Hematopoietic multipotent progenitor cell treated with erythropoietin and hydrocortisone succinate and interleukin-3 and kit ligand, for 17 days (in vitro differentiated cells): ENCODE data around the gene TLE3.

Source experiments
- DNase-seq: peaks from one replicate; pipeline ENCODE4 v3.0.0-alpha.2; 2015; ENCODE audit warnings: low spot score

TLE3 gene

DNA sequence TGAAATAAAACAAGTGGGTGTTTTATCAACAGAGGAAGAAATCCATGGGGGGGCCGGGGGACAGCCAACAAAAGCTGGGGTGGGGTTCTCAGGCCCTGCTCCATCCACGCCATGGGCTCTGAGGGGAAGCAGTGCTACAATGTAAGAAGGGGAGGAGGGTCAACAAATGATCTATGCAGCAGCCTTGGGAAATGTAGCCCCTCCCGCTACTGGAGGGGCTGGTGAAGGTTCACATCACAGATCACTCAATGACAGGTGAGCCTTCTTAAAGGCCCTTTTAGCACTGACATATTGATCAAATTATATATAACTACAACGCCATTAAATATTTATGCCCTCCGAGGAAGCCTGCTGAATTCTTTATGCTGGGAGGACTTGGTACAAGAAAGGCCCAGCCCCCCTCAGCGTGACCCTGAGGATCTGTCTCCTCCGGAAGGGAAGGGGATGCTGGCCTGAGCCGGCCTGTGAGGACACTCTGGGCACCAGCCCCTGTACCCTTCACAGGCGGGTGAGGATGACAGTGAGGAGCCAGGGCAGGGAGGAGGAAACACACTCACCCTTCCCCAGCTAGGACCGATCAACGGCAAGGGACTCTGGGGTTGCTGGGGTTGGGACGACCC, 15.3 kb downstream of the TLE3 start:
- DNase-seq = no peak

DNA sequence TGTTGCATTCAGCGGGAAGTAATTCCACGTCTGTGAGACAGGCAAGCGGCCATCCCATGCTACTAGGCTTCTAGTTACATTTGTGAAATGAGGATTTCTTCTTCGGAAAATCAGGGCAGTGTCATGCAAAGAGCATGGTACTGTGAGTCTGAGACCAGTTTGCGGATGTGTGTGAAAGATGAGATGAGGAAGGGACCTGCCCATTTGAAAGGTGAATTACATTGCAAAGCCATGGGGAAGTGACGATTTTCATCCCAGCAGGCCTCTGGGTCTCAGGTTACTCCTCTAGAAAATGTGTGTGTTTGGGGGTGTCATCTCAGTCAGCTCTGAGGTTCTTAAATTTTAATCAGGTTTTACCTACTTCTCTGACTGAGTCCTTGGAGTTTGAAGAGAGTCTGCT, 16.1 kb downstream of the TLE3 start:
- no peak for DNase-seq

DNA sequence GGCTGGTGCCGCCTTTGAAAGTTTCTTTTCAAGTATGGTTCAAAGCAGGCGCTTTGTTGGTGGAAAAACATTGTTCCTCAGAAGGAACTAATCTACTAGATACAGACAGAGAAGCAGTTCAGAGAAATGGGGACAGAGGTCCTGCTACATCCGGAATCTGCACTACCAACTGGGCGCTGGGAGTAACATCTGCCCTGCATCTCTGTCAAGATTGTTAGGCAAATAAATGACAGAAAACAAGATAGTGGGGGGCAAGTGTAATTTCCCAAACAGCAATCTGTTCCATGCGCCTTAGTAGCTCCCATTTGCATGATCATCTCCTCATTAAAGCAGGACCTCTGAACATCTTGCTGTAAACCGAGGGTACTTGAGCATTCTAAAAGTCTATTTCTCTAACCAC, 17.4 kb downstream of the TLE3 start:
- no peak for DNase-seq

DNA sequence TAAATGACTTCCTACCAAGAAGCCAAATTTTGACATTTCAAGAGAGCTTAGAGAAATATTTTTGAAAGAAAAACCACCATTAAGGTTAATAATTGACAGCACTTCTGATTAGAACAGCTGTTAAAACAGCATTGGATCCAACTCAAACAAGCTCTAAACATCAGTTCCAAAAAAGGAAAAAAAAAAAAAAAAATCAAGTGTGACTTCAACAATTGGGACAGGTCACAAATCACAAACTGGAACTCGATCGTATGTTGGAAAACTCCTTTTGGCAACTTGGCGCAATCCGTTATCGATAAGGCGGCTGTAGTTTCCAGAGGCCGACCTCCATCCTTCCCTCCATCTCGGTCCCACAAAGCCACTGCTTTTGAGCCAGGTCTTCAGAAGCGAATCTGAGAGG, 17.8 kb downstream of the TLE3 start:
- DNase-seq = no peak

- no peak for DNase-seq
Measured at GRCh38 chr15:70078578-70079417, 18.9 kb downstream of the TLE3 start.

GRCh38 chr15:70077188-70078147, 20.2 kb downstream of the TLE3 start:
- no peak for DNase-seq

- no peak for DNase-seq
Measured at GRCh38 chr15:70074380-70074779, 23.3 kb downstream of the TLE3 start.

DNA sequence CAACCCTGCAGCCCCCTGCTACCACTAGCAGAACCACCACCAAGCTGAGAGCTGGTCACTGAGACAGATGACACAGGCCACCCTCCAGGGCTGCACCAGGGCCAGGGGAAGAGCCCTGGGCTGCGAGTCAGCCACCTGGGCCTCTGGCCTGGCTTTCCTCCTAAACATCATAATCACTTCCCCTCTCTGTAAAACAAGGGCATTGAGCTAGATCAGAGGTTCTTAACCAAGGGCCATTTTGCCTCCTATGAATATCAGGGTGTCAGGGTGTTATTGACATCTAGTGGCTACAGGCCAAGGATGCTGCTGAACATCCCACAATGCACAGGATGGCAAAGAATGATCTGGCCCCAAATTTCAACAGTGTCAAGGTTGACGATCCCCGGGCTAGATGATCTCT, 25.2 kb downstream of the TLE3 start:
- no peak for DNase-seq

DNA sequence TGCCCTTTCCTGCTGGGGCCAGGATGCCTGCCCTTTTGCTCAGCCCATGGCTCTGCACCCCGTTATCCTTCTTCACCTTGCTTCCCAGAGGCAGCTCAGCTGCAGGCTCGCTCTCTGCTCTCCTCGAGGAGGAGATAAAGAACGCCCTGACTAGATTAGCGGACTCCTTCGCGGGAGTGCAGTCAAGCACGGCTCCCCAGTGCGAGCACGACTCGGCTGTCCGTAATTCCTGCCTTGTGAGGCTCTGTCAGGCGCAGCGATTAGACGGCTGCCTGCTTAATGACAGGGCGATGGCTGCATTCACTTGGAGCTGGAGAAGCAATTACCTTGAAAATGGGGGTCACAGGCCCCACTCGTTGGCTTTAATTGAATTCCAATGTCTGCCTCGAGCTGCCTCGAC, 25.9 kb downstream of the TLE3 start:
- DNase-seq = no peak

GRCh38 chr15:70069716-70070115, 28.0 kb downstream of the TLE3 start:
- no peak for DNase-seq

DNA sequence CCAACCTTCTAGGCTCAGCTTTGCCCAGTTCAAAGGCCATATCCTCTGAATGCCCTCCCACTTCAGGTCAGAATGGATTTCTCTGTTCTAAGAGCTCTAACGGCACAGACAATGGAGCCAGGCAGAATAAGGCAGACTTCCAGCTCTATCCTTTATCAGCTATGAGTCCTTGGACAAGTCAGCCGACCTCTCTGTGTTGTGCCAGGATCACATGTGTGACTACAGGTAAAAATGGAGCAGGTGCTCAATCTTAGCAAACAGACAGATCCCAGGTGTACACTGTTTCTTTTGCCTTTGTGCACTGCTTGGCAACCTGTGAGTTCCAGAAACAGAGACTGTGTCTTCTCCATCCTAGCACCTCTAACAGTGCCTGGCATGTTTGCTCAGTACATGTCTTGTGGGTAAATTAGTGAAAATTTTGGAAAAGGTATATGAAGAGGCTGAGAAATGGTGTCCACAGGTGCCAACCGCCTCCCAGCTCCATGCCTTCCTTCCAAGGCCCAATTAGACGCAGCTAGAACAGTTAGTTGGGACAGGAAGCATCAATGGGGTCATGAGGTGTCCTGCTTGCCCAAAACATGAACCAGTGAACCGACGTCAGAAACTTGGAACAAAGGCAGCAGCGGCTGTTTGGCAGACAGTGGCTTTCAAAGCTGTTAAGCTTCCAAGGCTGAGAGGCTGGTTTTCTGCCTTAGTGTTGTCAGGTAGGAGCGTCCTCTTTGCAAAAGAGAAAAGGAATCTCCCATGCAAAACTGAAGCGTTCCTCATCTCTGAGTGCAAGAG, 28.7 kb downstream of the TLE3 start:
- DNase-seq = no peak

GRCh38 chr15:70067681-70068080, 30.0 kb downstream of the TLE3 start:
- no peak for DNase-seq

DNA sequence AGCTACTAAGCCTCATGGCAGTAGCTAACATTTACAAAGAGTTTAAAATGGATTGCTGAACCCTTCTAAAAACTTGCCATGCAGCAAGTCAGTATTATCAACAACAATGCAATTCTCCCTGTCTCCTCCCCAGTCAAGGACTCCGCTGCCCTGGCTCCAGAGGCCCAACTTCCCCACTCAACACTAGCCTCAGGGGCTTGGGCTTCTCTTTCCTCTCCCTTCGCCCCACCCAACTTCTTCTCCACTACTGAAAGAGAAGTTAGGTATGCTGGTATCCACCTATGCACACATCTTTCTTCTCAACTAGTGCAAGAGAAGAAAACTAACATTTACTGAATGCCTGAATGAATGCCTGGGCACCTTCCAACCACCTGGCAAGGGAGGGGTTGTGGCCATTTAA, 30.7 kb downstream of the TLE3 start:
- no peak for DNase-seq

DNA sequence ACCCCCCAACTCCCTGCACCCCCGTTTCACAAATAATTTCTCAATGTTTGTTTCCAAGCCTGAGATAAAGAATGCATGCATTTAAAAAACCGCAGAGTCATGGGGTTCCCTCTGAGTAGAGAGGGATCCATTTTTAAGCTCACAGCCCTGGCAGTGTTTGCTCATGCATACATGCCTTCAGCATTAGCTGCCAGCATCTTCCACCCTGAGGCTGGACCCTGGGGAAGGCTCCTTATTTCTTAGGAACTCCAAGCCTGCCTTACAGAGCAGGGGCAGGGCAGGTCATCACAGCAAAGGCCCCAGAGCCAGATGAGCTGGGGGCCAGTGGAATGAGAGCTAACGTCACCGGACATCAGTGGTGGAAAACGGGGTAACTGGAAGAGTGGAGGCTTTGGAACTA, 31.3 kb downstream of the TLE3 start:
- DNase-seq = no peak

- no peak for DNase-seq
Measured at GRCh38 chr15:70066004-70066403, 31.7 kb downstream of the TLE3 start.

- no peak for DNase-seq
Measured at GRCh38 chr15:70065006-70065722, 32.6 kb downstream of the TLE3 start.

- no peak for DNase-seq
Measured at GRCh38 chr15:70064441-70064840, 33.3 kb downstream of the TLE3 start.

DNA sequence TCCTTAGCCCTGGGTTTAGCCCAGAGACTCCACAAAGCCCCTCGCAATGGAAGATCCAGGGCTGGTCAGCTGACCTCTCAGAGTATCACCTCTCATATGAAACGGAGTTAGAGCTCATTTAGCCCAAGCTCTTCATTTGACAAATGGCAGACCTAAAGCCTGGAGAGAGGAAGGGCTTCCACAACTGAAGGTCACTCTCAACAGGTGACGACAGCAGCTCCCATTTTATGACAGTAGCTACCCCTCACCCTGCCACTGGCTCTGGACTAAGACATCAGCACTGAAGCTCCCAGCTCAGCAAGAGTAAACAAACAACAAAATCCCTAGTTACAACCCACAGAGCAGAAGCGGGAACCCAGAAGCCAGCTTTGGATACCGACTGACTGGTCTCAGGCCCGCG, 33.7 kb downstream of the TLE3 start:
- no peak for DNase-seq

DNA sequence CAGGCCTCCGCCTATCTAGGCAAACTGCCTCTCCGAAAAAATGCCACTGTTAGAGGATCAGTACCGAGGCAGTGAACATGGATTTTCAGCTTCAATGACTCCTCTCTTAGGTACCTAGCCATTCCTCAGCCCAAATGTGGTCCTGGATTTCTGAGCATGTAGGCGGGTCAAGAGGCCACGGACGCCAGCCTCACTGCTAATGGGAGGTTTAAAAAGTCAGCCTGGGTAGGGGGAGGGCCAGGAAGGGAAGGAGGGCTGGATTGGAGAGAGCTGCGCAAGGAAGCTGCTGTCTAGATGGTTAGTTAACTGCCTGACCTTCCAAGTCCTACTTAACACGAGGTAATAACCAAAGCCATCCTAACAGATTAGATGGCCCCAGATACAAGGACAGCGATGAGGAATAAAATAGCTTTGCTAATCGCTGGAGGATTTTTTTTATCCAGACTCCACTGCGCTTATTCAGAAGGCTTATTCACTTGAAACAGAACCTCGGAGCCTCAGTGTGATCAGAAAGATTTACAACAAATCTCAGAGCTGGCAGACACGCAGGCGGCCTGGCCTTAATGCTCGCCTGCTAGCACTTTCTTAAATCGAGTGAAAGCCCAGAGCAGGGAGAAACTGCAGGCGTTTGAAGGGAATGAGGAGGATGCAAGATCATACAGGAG, 34.3 kb downstream of the TLE3 start:
- DNase-seq = no peak

- DNase-seq = no peak
Measured at GRCh38 chr15:70062321-70062956, 35.3 kb downstream of the TLE3 start.
